ENCODE results near the gene SLC16A4.

- TF ChIP-seq POLR2A (IDR thresholded peaks at IDR 0.05): no peak
- TF ChIP-seq CTCF (IDR thresholded peaks at IDR 0.05): no peak
Observed at GRCh38 chr1:110316735-110317134, 74.1 kb downstream of the SLC16A4 start.
